ENCODE results near the gene NFATC1.

DNA sequence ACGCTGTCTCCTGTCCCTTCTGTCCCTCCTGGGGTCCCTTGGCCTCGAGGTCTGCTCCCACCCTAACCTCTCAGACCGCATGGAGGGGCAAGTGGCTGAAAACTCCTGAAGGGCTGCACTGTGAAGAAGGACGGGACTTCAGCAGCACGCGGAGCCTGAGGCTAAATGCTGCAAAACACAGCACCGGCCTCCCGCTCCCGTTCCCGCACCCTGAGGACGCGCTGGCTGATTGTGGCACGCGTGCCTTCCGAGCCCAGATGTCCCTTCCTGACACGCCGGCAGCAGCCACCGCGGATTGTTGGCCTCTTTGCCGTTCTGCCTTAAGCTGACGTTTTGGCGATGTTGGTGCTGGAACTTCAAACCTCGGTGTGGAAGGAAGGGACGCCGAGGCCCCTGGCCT, 158.0 kb downstream of the NFATC1 start:
- TF ChIP-seq, protein P1, sequence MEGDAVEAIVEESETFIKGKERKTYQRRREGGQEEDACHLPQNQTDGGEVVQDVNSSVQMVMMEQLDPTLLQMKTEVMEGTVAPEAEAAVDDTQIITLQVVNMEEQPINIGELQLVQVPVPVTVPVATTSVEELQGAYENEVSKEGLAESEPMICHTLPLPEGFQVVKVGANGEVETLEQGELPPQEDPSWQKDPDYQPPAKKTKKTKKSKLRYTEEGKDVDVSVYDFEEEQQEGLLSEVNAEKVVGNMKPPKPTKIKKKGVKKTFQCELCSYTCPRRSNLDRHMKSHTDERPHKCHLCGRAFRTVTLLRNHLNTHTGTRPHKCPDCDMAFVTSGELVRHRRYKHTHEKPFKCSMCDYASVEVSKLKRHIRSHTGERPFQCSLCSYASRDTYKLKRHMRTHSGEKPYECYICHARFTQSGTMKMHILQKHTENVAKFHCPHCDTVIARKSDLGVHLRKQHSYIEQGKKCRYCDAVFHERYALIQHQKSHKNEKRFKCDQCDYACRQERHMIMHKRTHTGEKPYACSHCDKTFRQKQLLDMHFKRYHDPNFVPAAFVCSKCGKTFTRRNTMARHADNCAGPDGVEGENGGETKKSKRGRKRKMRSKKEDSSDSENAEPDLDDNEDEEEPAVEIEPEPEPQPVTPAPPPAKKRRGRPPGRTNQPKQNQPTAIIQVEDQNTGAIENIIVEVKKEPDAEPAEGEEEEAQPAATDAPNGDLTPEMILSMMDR (IDR thresholded peaks at IDR 0.05), result no peak
- no peak for TF ChIP-seq EP300 (IDR thresholded peaks at IDR 0.05; ENCODE audit: low read depth)

All from transverse colon (tissue), 3 donors.